ENCODE measurements around the gene PCDHA6. TPM values are rescaled to one million over a fixed set of nuclear protein-coding genes. Genes with fewer than 3 reads are reported as not detected.
"Not testable (repeated sequence)": the region's sequence is repeated elsewhere in the genome, so short reads cannot be mapped to it uniquely, and the experiment has no call there.

PCDHA6 gene
- total RNA-seq, 4 donors from 2014 or later = 0.13 to 0.49 TPM; not detected in 2

DNA sequence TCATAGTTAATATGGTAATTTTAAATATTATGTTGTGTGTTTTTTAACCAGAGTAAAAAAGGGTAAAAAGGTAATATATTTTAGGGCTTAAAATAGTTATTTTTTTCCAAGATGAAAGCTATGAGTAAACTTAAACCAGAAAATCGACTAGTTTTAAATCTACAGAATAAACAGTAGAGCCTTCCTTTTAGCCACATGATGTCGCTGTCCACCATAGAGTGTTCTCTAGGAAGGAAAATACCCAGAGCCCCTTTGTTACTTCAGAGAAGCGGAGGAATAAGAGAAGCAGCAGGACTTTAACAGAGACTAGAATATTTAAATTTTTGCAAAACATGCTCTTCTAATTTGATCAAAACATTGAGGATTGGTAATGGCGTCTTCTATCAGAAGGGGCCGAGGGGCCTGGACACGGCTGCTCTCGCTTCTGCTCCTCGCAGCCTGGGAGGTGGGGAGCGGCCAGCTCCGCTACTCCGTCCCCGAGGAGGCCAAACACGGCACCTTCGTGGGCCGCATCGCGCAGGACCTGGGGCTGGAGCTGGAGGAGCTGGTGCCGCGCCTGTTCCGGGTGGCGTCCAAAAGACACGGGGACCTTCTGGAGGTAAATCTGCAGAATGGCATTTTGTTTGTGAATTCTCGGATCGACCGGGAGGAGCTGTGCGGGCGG, 33.0 kb upstream of the PCDHA6 start, which contains the start of gene PCDHA2:
Gene PCDHA2, plus strand, starts transcription at position 258 of the 664 bp plus-strand sequence.
- TF ChIP-seq CTCF (IDR thresholded peaks at IDR 0.05) = no peak
- TF ChIP-seq POLR2A (IDR thresholded peaks at IDR 0.05) = no peak
- intact Hi-C loops (cut with DNase I; ENCODE audit: low total_unique reads) = no loop called here
- H3K4me3 ChIP-seq (ENCODE audit: low read depth, poor library complexity, severe bottlenecking) = no peak within 1 kb of the TSS
- no peak for DNase-seq (ENCODE audit: low spot score in 2 of 2)
- WGBS, 2 donors = 25 to 27% methylated on average over 27 of the region's 27 CpGs

DNA sequence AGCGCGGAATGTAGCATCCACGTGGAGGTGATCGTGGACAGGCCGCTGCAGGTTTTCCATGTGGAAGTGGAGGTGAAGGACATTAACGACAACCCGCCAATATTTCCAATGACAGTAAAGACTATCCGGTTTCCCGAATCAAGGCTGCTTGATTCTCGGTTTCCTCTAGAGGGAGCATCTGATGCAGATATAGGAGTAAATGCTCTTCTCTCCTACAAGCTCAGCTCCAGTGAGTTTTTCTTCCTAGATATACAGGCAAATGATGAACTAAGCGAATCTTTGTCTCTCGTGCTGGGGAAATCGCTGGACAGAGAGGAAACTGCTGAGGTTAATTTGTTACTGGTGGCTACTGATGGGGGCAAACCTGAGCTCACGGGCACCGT, 32.5 kb upstream of the PCDHA6 start:
- no peak overlapping the region for H3K4me3 ChIP-seq (ENCODE audit: low read depth, poor library complexity, severe bottlenecking)
- TF ChIP-seq POLR2A (IDR thresholded peaks at IDR 0.05) (no peak), CTCF (IDR thresholded peaks at IDR 0.05) (no peak)
- no peak for DNase-seq (ENCODE audit: low spot score in 2 of 2)
- intact Hi-C loops (cut with DNase I; ENCODE audit: low total_unique reads) = no loop called here
- 21 to 22% methylated on average over 15 of the region's 15 CpGs for WGBS, 2 donors

DNA sequence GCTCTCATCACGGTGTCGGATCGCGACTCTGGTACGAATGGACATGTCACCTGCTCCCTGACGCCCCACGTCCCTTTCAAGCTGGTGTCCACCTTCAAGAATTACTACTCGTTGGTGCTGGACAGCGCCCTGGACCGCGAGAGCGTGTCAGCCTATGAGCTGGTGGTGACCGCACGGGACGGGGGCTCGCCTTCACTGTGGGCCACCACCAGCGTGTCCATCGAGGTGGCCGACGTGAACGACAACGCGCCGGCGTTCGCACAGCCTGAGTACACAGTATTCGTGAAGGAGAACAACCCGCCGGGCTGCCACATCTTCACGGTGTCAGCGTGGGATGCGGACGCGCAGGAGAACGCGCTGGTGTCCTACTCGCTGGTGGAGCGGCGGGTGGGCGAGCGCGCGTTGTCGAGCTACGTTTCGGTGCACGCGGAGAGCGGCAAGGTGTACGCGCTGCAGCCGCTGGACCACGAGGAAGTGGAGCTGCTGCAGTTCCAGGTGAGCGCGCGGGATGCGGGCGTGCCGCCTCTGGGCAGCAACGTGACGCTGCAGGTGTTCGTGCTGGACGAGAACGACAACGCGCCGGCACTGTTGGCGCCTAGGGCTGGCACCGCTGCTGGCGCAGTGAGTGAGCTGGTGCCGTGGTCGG, 31.6 kb upstream of the PCDHA6 start:
- DNase-seq (ENCODE audit: low spot score in 2 of 2); H3K4me3 ChIP-seq (ENCODE audit: low read depth, poor library complexity, severe bottlenecking); intact Hi-C loops (cut with DNase I; ENCODE audit: low total_unique reads): not testable (repeated sequence)
- 53 to 68% methylated on average over 71 of the region's 72 CpGs for WGBS, 2 donors

- no peak overlapping the region for H3K4me3 ChIP-seq (ENCODE audit: low read depth, poor library complexity, severe bottlenecking)
- WGBS, 2 donors = 65 to 68% methylated on average over 30 to 35 of the region's 39 CpGs
- TF ChIP-seq CTCF (IDR thresholded peaks at IDR 0.05) = no peak
- TF ChIP-seq POLR2A (IDR thresholded peaks at IDR 0.05) = no peak
- no peak for DNase-seq (ENCODE audit: low spot score in 2 of 2)
- intact Hi-C loops (cut with DNase I; ENCODE audit: low total_unique reads) = no loop called here
These were observed 31.1 kb upstream of the PCDHA6 start for GRCh38 chr5:140796718-140797095.

DNA sequence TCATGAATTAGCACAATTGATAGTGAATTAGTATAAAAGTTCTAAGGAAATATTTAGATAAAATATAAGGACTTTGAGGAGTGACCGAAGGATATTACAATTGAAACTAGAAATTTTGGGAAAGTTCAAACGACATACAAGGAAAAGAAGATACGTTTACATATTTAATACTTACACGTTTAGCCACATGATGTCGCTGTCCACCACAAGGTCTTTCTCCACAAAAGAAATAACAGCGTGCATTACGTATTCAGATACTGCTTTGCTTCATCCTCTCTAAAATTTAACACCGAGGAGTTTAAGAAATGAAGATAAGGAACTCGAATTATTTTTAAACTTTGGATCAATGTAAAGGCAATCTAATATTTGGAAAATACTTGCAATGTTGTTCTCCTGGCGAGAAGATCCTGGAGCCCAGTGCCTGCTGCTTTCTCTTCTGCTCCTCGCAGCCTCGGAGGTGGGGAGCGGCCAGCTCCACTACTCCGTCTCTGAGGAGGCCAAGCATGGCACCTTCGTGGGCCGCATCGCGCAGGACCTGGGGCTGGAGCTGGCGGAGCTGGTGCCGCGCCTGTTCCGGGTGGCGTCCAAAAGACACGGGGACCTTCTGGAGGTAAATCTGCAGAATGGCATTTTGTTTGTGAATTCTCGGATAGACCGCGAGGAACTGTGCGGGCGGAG, 26.8 kb upstream of the PCDHA6 start, which contains the start of gene PCDHA3:
Gene PCDHA3, plus strand, starts transcription at position 242 of the 678 bp plus-strand sequence.
- WGBS, 2 donors = 21 to 23% methylated on average over 29 of the region's 29 CpGs
- intact Hi-C loops (cut with DNase I; ENCODE audit: low total_unique reads) = no loop called here
- H3K4me3 ChIP-seq (ENCODE audit: low read depth, poor library complexity, severe bottlenecking) = no peak within 1 kb of the TSS
- DNase-seq (ENCODE audit: low spot score in 2 of 2) = no peak
- TF ChIP-seq POLR2A (IDR thresholded peaks at IDR 0.05) = no peak
- no peak for TF ChIP-seq CTCF (IDR thresholded peaks at IDR 0.05)

GRCh38 chr5:140801494-140801841, 26.3 kb upstream of the PCDHA6 start:
- no peak for DNase-seq (ENCODE audit: low spot score in 2 of 2)
- WGBS, 2 donors = 14 to 19% methylated on average over 15 to 16 of the region's 16 CpGs
- H3K4me3 ChIP-seq (ENCODE audit: low read depth, poor library complexity, severe bottlenecking) = no peak overlapping the region
- intact Hi-C loops (cut with DNase I; ENCODE audit: low total_unique reads) = no loop called here
- TF ChIP-seq CTCF (IDR thresholded peaks at IDR 0.05) (no peak), POLR2A (IDR thresholded peaks at IDR 0.05) (no peak)

DNA sequence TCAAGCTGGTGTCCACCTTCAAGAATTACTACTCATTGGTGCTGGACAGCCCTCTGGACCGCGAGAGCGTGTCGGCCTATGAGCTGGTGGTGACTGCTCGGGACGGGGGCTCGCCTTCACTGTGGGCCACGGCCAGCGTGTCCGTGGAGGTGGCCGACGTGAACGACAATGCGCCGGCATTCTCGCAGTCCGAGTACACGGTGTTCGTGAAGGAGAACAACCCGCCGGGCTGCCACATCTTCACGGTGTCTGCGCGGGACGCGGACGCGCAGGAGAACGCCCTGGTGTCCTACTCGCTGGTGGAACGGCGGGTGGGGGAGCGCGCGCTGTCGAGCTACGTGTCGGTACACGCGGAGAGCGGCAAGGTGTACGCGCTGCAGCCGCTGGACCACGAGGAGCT, 25.4 kb upstream of the PCDHA6 start:
- intact Hi-C loops (cut with DNase I; ENCODE audit: low total_unique reads); H3K4me3 ChIP-seq (ENCODE audit: low read depth, poor library complexity, severe bottlenecking); DNase-seq (ENCODE audit: low spot score in 2 of 2): not testable (repeated sequence)
- 44 to 60% methylated on average over 38 to 43 of the region's 45 CpGs for WGBS, 2 donors

All from lower leg skin (tissue), 4 donors.